Parathyroid adenoma (tissue), 2 donors: ENCODE measurements around the gene FBXO41.

Source experiments
- H2AFZ ChIP-seq: fragments of 300-600 bp; sonication (generic); one replicate; pipeline ENCODE4 v1.7.0; 2017; ENCODE audit warnings: antibody characterized with exemption, mild to moderate bottlenecking
- H3K27ac ChIP-seq: fragments of 300-600 bp; sonication (generic); one replicate; pipeline ENCODE4 v1.7.0; 2017
- H3K27me3 ChIP-seq: fragments of 300-600 bp; sonication (generic); one replicate; pipeline ENCODE4 v1.7.0; 2017; ENCODE audit warnings: low read length; ENCODE audit not compliant: control insufficient read depth, insufficient read depth
- H3K36me3 ChIP-seq: fragments of 300-600 bp; sonication (generic); one replicate; pipeline ENCODE4 v1.7.0; 2017; ENCODE audit warnings: low read length; ENCODE audit not compliant: control insufficient read depth, insufficient read depth
- H3K4me1 ChIP-seq: fragments of 300-600 bp; sonication (generic); one replicate; pipeline ENCODE4 v1.7.0; 2017; ENCODE audit warnings: control low read depth
- H3K4me2 ChIP-seq: fragments of 300-600 bp; sonication (generic); one replicate; pipeline ENCODE4 v1.7.0; 2017; ENCODE audit warnings: low read length
- H3K4me3 ChIP-seq: fragments of 300-600 bp; sonication (generic); one replicate; pipeline ENCODE4 v1.7.0; 2017; ENCODE audit warnings: low read depth, low read length
- H3K79me2 ChIP-seq: fragments of 300-600 bp; sonication (generic); one replicate; pipeline ENCODE4 v1.7.0; 2017; ENCODE audit warnings: control low read depth
- H3K9ac ChIP-seq: fragments of 300-600 bp; sonication (generic); one replicate; pipeline ENCODE4 v1.7.0; 2017; ENCODE audit warnings: mild to moderate bottlenecking
- H3K9me3 ChIP-seq: fragments of 300-600 bp; sonication (generic); one replicate; pipeline ENCODE4 v1.7.0; 2017; ENCODE audit warnings: low read length; ENCODE audit not compliant: control insufficient read depth
- TF ChIP-seq, protein P1 (sequence below): fragments of 300-600 bp; sonication (generic); IDR thresholded peaks from one replicate; pipeline ENCODE4 v1.7.0; 2017; ENCODE audit warnings: antibody characterized with exemption, mild to moderate bottlenecking
- donor health status: primary hyperparathyroidism.

FBXO41 gene

DNA sequence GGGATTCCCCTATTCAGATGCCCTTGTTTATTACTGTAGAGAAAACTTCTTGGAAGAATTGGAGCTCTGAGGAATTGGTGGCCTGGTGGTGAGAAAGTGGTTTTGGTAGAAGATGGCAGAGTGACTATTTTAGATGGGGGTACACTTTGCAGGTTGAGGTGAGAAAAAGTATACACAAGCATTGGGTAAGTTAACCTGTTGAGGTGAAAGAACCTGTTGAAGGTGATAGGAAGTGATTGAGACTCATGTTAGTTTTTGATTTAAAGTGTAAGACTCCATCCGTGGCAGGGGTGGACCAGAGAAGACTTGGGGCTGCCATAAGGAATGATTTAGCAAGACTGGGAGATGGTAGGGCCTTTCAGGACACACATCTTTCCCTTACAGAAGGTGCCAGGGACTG is 47.1 kb downstream of the FBXO41 start:
- H3K27me3 ChIP-seq: no peaks in the 10 kb centered on the region
- H3K27ac ChIP-seq: no peak overlapping the region
- H3K9ac ChIP-seq: no peak overlapping the region
- no peaks in the 10 kb centered on the region for H3K9me3 ChIP-seq
- H3K36me3 ChIP-seq: no peaks in the 10 kb centered on the region
- H3K4me2 ChIP-seq: no peak overlapping the region
- H3K4me3 ChIP-seq: no peak overlapping the region
- TF ChIP-seq, protein P1, sequence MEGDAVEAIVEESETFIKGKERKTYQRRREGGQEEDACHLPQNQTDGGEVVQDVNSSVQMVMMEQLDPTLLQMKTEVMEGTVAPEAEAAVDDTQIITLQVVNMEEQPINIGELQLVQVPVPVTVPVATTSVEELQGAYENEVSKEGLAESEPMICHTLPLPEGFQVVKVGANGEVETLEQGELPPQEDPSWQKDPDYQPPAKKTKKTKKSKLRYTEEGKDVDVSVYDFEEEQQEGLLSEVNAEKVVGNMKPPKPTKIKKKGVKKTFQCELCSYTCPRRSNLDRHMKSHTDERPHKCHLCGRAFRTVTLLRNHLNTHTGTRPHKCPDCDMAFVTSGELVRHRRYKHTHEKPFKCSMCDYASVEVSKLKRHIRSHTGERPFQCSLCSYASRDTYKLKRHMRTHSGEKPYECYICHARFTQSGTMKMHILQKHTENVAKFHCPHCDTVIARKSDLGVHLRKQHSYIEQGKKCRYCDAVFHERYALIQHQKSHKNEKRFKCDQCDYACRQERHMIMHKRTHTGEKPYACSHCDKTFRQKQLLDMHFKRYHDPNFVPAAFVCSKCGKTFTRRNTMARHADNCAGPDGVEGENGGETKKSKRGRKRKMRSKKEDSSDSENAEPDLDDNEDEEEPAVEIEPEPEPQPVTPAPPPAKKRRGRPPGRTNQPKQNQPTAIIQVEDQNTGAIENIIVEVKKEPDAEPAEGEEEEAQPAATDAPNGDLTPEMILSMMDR: no peak
- peaks cover 16% of the 10 kb centered on the region for H3K79me2 ChIP-seq
- H2AFZ ChIP-seq: no peak overlapping the region
- H3K4me1 ChIP-seq: peaks cover 7% of the 10 kb centered on the region

DNA sequence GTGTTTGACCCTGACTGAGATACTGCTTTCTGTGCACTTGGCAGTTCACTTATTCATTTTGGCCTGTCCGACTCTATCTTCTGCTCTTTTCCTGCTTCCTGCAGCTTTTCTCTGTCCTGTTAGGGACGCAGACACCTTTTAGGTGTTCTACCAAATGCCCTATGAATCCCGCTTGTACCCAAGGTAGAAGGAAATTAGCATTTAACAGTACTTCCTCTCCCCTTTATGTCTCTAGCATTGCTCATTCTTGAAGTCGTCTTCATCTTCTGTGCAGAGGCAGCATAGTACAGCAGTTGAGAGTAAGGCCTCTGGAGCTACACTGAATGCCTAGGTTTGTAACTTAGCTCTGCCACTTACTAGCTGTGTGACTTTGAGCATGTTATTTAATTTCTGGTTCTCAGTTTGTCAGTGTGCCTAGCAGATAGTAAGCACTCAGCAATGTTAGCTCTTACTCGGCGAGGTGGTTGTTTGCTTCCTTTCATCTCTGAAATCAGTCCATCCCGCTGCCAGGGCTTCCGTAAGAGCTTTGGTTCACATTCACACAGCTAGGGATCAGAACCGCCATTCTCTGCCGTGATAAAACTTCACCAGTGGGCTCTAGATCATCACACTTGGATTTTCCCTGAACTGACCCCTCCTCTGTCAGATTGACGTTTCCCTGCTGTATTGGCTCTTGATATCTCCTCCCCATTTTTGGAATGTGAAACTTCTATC is 48.8 kb downstream of the FBXO41 start:
- TF ChIP-seq, protein P1: no peak

DNA sequence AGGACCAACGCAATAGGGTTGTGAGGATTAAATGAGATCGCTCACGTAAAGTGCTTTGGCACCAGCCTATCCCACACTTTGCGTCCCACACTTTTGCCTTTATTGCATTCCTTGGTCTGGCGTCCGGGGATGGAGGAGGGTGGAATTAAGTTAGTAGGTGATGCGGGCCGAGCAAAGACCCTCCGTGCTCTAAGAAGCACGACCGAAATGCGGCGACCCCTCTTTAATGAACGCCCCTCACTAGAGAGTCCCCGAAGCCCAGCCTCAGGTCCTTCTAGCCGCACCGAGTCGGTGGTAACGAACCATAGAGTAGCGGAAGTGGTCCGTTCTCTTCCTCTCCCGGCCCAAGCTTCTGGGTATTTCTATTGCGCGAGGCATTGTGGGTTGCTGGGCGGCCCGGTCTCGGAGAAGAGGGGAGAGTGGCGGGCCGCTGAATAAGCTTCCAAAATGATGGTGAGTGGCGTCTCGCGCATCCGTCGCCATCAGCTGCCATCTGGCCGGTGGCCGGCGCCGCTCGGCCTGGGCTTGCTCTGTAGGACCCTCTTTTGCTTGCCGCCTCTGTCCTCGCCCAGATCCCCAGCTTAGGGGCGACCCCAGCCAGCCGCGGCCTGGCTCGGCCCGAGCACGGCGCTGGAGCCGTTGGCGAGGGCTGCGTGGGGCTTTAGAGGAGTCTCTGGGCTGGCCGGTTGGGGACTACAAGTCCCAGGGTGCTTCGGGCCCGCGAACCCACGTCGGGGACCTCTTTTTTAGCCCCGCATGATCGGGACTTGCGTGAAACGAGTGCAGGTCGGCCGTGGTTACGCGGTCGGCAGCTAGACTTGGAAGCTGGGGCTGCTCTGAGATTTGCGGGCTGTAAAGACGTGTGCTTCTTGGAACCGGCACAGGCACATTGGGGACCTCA is 50.1 kb downstream of the FBXO41 start, which contains the start of gene CCT7:
TSS of gene CCT7 (plus strand) at position 377 of the 901 bp plus-strand sequence. CDS start at position 448, 71 bp downstream.
- Histone ChIP-seq H3K36me3 (no peaks in the 10 kb centered on the region), H3K79me2 (peaks cover 16% of the 10 kb centered on the region), H3K4me2 (peak within 1 kb of the TSS; percentile 99), H3K27ac (peak within 1 kb of the TSS; percentile 95), H3K9ac (peak within 1 kb of the TSS; percentile 88), H3K9me3 (no peaks in the 10 kb centered on the region), H3K4me1 (peaks cover 7% of the 10 kb centered on the region), H3K27me3 (no peaks in the 10 kb centered on the region), H3K4me3 (peak within 1 kb of the TSS; percentile 71), H2AFZ (peak within 1 kb of the TSS; percentile 98)
- TF ChIP-seq, protein P1: no peak

More for the DNA sequence above, 48.8 kb downstream of the FBXO41 start:
- H3K9me3 ChIP-seq: no peaks in the 10 kb centered on the region
- no peaks in the 10 kb centered on the region for H3K27me3 ChIP-seq
- no peak overlapping the region for H3K9ac ChIP-seq
- no peak overlapping the region for H2AFZ ChIP-seq
- peaks cover 7% of the 10 kb centered on the region for H3K4me1 ChIP-seq
- peaks cover 16% of the 10 kb centered on the region for H3K79me2 ChIP-seq
- no peak overlapping the region for H3K27ac ChIP-seq
- no peaks in the 10 kb centered on the region for H3K36me3 ChIP-seq
- H3K4me3 ChIP-seq: peak overlapping the region; percentile 71
- peak overlapping the region; percentile 99 for H3K4me2 ChIP-seq

DNA sequence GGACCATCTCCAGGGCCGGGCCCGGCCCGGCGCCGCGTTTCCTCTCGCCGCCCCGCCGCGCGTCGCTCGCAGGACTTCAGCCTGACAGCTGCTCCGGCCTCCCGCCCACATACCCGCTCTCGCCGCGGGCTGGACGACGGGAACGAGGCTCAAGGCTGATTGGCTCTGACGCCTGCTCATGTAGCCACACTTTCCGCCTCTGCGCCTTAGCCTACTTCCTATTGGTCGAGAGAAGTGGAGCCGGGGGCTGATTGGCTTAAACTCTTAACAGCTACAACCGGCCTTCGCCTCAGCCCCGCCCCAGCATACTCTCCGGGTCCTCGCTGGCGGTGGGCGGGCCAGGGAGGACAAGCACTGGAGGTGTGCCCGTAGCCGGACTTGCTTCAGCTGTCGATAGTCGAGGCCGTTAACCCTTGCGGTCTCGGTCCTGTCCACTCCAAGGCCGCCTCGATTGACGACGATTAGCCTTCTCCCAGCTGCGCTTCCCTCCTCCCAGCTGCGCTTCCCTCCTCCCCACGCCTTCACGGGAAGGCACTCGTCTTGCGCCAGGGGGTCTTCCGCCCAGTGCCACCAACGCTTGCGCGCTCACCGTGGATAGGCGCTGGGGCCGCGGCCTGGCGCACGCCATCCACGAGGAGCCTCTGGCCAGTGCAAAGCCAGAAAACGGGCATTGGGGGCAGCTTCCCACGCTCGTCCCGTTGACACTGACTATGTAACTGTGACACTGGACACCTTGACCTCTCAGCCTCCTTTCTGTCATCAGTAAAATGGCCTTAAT is 50.9 kb downstream of the FBXO41 start, which contains the start of gene PRADC1:
TSS of gene PRADC1 (minus strand) at position 86 of the 778 bp plus-strand sequence. CDS start at position 7, 79 bp downstream.
- Histone ChIP-seq H3K9me3 (no peaks in the 10 kb centered on the region), H3K27me3 (no peaks in the 10 kb centered on the region), H3K4me1 (peaks cover 7% of the 10 kb centered on the region), H3K4me3 (peak within 1 kb of the TSS; percentile 71), H3K27ac (peak within 1 kb of the TSS; percentile 95), H3K9ac (peak within 1 kb of the TSS; percentile 88), H2AFZ (peak within 1 kb of the TSS; percentile 98), H3K79me2 (peaks cover 14% of the 10 kb centered on the region), H3K4me2 (peak within 1 kb of the TSS; percentile 99), H3K36me3 (no peaks in the 10 kb centered on the region)
- TF ChIP-seq, protein P1: no peak
